Trophoblast cell (in vitro differentiated cells and primary cell): ENCODE data around the gene MMP21.

Experiments
- DNase-seq, 2 donors: peaks; one replicate each; pipeline ENCODE4 v3.0.0-alpha.2; 2016
- H2AFZ ChIP-seq: 2 replicates; pipeline ENCODE4 v1.6.1; 2013; ENCODE audit warnings: low read length, moderate library complexity, mild to moderate bottlenecking; ENCODE audit not compliant: insufficient read depth, poor library complexity
- H2AK5ac ChIP-seq: 2 replicates; pipeline ENCODE4 v1.6.1; 2013; ENCODE audit warnings: mild to moderate bottlenecking, low read length
- H2BK120ac ChIP-seq: 2 replicates; pipeline ENCODE4 v1.6.1; 2013; ENCODE audit warnings: low read length, mild to moderate bottlenecking, moderate library complexity; ENCODE audit not compliant: insufficient read depth, poor library complexity
- H2BK12ac ChIP-seq: 2 replicates; pipeline ENCODE4 v1.6.1; 2013; ENCODE audit warnings: mild to moderate bottlenecking, low read length, moderate library complexity
- H2BK5ac ChIP-seq: 2 replicates; pipeline ENCODE4 v1.6.1; 2013; ENCODE audit warnings: low read length, low read depth, moderate library complexity, mild to moderate bottlenecking; ENCODE audit not compliant: poor library complexity
- H3K14ac ChIP-seq: 2 replicates; pipeline ENCODE4 v1.6.1; 2013; ENCODE audit warnings: mild to moderate bottlenecking, low read length
- H3K18ac ChIP-seq: 2 replicates; pipeline ENCODE4 v1.6.1; 2013; ENCODE audit warnings: mild to moderate bottlenecking, low read length
- H3K23ac ChIP-seq: 2 replicates; pipeline ENCODE4 v1.6.1; 2013; ENCODE audit warnings: low read length
- H3K27ac ChIP-seq: 2 replicates; pipeline ENCODE4 v1.5.1; 2013; ENCODE audit warnings: low read depth, mild to moderate bottlenecking, inconsistent platforms, low read length, moderate library complexity
- H3K27me3 ChIP-seq: 2 replicates; pipeline ENCODE4 v1.6.1; 2013; ENCODE audit warnings: inconsistent platforms, mild to moderate bottlenecking, low read length, moderate library complexity; ENCODE audit not compliant: insufficient read depth
- H3K36me3 ChIP-seq, 2 experiments: 1 replicate in 1 of 2; 2 replicates in 1 of 2; pipeline ENCODE4 v1.6.1; 2013; ENCODE audit warnings: low read length in 2 of 2, mild to moderate bottlenecking in 2 of 2, moderate library complexity in 1 of 2; ENCODE audit not compliant: insufficient read depth in 2 of 2, control insufficient read depth in 1 of 2
- H3K4ac ChIP-seq: 2 replicates; pipeline ENCODE4 v1.6.1; 2013; ENCODE audit warnings: low read depth, mild to moderate bottlenecking, low read length, moderate library complexity
- H3K4me1 ChIP-seq, 2 experiments: 1 replicate in 1 of 2; 2 replicates in 1 of 2; pipeline ENCODE4 v1.6.1; 2013; ENCODE audit warnings: low read length in 2 of 2, mild to moderate bottlenecking in 2 of 2, moderate library complexity in 1 of 2; ENCODE audit not compliant: insufficient read depth in 2 of 2, control insufficient read depth in 1 of 2
- H3K4me2 ChIP-seq: 2 replicates; pipeline ENCODE4 v1.6.1; 2013; ENCODE audit warnings: inconsistent platforms, mild to moderate bottlenecking, low read length, moderate library complexity
- H3K4me3 ChIP-seq: 2 replicates; pipeline ENCODE4 v1.5.1; 2013; ENCODE audit warnings: mild to moderate bottlenecking, low read depth, low read length, inconsistent platforms
- H3K79me1 ChIP-seq: one replicate; pipeline ENCODE4 v1.6.1; 2013; ENCODE audit warnings: low read length
- H3K79me2 ChIP-seq: 2 replicates; pipeline ENCODE4 v1.6.1; 2013; ENCODE audit warnings: low read length, mild to moderate bottlenecking; ENCODE audit not compliant: control insufficient read depth, insufficient read depth, poor library complexity
- H3K9ac ChIP-seq: 2 replicates; pipeline ENCODE4 v1.6.1; 2013; ENCODE audit warnings: mild to moderate bottlenecking, low read length
- H3K9me3 ChIP-seq: 2 replicates; pipeline ENCODE4 v1.6.1; 2013; ENCODE audit warnings: low read depth, mild to moderate bottlenecking, control low read depth, inconsistent platforms, low read length; ENCODE audit not compliant: insufficient read depth
- H4K12ac ChIP-seq: 2 replicates; pipeline ENCODE4 v1.6.1; 2013; ENCODE audit warnings: low read depth, mild to moderate bottlenecking, low read length, moderate library complexity
- H4K8ac ChIP-seq: 2 replicates; pipeline ENCODE4 v1.6.1; 2013; ENCODE audit warnings: low read depth, mild to moderate bottlenecking, low read length, moderate library complexity
- H4K91ac ChIP-seq: one replicate; pipeline ENCODE4 v1.6.1; 2013; ENCODE audit warnings: low read depth, mild to moderate bottlenecking, low read length, moderate library complexity
- WGBS: extraction: QIAGEN DNeasy Blood & Tissue Kit; methylation state at CpG from one replicate; pipeline ENCODE4 v1.1.7; 2013; ENCODE audit warnings: missing lambda C conversion rate; ENCODE audit not compliant: insufficient read length, insufficient coverage; ENCODE audit errors: extremely low coverage; 5-methylcytosine and 5-hydroxymethylcytosine counted together

Gene MMP21

DNA sequence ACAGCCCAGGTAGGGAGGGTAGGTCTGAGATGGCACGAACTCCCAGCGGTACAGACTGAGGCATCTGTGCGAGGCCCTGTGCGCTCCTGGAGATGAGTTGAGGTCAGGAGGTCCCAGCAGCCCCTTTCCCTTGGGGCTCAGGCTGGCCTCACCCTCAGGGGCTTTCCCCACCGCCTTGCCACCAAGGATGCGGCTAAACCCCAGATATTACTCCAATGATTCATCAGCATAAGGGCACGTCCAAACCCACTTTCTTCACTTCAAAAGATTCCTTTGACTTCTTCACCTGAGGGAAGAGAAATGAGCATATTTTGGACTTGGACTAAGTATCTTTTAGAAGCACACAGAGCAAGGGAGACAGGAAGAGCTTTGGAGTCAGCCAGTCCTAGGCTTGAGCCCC, 27.1 kb upstream of the MMP21 start:
- Histone ChIP-seq H3K27me3 (no peaks in the 10 kb centered on the region), H3K27ac (no peak overlapping the region), H3K36me3 (peaks cover 11 to 16% of the 10 kb centered on the region in 2 experiments), H4K8ac (no peak overlapping the region), H3K18ac (no peak overlapping the region), H3K4me1 (no peaks in the 10 kb centered on the region), H3K14ac (no peak overlapping the region), H2AK5ac (no peak overlapping the region), H2BK5ac (no peak overlapping the region), H4K12ac (no peak overlapping the region), H3K4me3 (no peak overlapping the region), H3K79me2 (no peaks in the 10 kb centered on the region), H4K91ac (no peak overlapping the region), H3K9me3 (no peaks in the 10 kb centered on the region), H3K9ac (no peak overlapping the region), H3K23ac (no peak overlapping the region), H3K79me1 (no peaks in the 10 kb centered on the region), H2BK12ac (no peak overlapping the region), H2AFZ (no peak overlapping the region), H3K4me2 (no peak overlapping the region), H3K4ac (no peak overlapping the region), H2BK120ac (no peak overlapping the region)
- no CpG with 5 or more reads among the region's 7 CpGs for WGBS
- peak; percentile 5 to 6 for DNase-seq

DNA sequence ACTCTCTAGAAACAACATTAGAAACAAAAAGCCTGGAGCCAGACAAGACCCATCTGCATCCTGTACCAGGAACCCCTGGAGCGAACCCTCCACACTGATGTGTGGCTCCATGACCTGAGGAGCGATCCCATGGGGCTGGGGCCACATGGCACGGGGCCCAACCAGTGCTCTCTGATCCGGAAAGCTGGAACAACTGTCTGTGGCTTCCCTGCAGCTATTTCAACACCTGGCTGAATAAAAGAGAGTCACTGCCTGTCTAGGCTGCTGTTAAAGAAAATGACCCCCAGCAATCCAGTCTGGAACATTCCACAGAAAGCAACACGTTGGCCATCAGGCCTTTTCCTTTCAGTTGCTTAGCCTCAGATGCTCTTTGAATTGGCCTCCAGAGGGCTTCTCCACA, 26.5 kb upstream of the MMP21 start:
- H2AFZ ChIP-seq: no peak overlapping the region
- H3K79me2 ChIP-seq: no peaks in the 10 kb centered on the region
- H2BK12ac ChIP-seq: no peak overlapping the region
- no peaks in the 10 kb centered on the region for H3K79me1 ChIP-seq
- no peak overlapping the region for H3K27ac ChIP-seq
- no peak overlapping the region for H4K8ac ChIP-seq
- no peaks in the 10 kb centered on the region for H3K9me3 ChIP-seq
- no peak overlapping the region for H3K23ac ChIP-seq
- H3K27me3 ChIP-seq: no peaks in the 10 kb centered on the region
- H2AK5ac ChIP-seq: no peak overlapping the region
- no peak for DNase-seq
- no peak overlapping the region for H2BK120ac ChIP-seq
- no peak overlapping the region for H2BK5ac ChIP-seq
- H3K36me3 ChIP-seq: peaks cover 11 to 19% of the 10 kb centered on the region in 2 experiments
- no peak overlapping the region for H4K12ac ChIP-seq
- no peak overlapping the region for H3K18ac ChIP-seq
- no peak overlapping the region for H3K4me3 ChIP-seq
- H3K9ac ChIP-seq: no peak overlapping the region
- H3K14ac ChIP-seq: no peak overlapping the region
- no peaks in the 10 kb centered on the region for H3K4me1 ChIP-seq
- no peak overlapping the region for H4K91ac ChIP-seq
- no peak overlapping the region for H3K4ac ChIP-seq
- WGBS: no CpG with 5 or more reads among the region's 5 CpGs
- no peak overlapping the region for H3K4me2 ChIP-seq

DNA sequence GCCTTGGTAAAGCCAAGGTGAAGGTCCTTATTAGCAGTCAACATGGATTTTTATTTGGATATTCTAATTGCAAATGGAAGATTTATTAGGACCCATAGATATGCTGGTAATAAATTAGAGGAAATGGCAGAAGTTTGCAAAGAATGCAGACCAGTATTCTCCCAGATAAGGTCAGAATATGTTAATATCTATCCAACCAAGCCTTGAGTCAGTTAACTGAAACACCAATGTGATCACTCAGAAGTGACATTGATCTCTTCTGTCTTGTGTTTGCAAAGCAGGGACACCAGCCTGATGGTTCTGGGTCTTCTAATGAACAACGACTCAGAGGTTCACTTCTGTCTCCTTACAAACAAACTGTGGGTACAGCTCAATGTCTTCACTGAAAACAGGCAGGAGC, 26.0 kb upstream of the MMP21 start:
- Histone ChIP-seq H2AFZ (no peak overlapping the region), H3K27ac (no peak overlapping the region), H3K4ac (no peak overlapping the region), H3K23ac (no peak overlapping the region), H3K4me1 (no peaks in the 10 kb centered on the region), H2BK5ac (no peak overlapping the region), H4K12ac (no peak overlapping the region), H4K8ac (no peak overlapping the region), H3K9ac (no peak overlapping the region), H3K36me3 (peaks cover 11 to 15% of the 10 kb centered on the region in 2 experiments), H3K27me3 (no peaks in the 10 kb centered on the region), H3K79me2 (no peaks in the 10 kb centered on the region), H3K4me3 (no peak overlapping the region), H3K79me1 (no peaks in the 10 kb centered on the region), H3K14ac (no peak overlapping the region), H3K4me2 (no peak overlapping the region), H2BK120ac (no peak overlapping the region), H3K9me3 (no peaks in the 10 kb centered on the region), H2AK5ac (no peak overlapping the region), H2BK12ac (no peak overlapping the region), H3K18ac (no peak overlapping the region), H4K91ac (no peak overlapping the region)
- no peak for DNase-seq
- WGBS: no CpG with 5 or more reads among the region's 1 CpG

DNA sequence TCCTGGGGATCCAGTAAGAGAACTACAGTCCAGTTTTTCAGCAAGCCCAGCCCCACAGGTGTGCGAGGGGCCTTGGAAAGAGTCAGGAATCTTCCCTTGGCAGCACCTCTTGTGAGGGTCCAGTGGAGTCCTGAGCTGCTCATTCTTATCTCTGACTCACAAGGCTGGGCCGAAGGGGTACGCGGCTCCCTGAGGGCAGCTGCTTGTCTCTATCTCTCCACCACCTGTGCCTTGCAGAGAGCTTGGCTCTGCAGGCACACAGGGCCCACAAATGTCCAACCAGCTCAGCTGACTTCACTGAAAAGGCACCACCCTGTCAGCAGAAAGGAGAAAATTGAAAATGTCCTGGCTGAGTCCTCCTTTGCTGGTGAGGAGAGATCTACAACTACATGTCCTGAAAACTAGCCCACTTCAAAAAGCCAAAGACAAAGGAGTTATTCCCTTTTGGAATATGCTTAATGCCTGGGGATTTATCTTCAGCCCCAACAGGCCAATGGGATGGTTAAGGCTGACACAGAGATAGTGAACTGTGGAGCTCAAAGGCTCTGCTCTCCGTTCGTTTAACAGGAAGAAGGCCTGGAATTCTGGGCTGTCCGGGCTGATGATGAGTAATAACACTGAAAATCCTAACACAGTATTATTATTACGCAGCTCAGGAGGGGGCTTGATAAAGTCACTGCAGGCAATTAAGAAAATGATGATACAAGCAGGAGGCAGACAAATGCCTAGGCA, 24.0 kb upstream of the MMP21 start:
- Histone ChIP-seq H3K23ac (no peak overlapping the region), H2AFZ (no peak overlapping the region), H3K36me3 (peaks cover 4 to 9% of the 10 kb centered on the region in 2 experiments), H3K79me2 (no peaks in the 10 kb centered on the region), H2BK12ac (no peak overlapping the region), H3K9me3 (no peaks in the 10 kb centered on the region), H3K14ac (no peak overlapping the region), H3K27ac (no peak overlapping the region), H4K91ac (no peak overlapping the region), H4K8ac (no peak overlapping the region), H3K4me1 (no peaks in the 10 kb centered on the region), H3K4ac (no peak overlapping the region), H3K9ac (no peak overlapping the region), H3K4me3 (no peak overlapping the region), H2AK5ac (no peak overlapping the region), H3K18ac (no peak overlapping the region), H3K4me2 (no peak overlapping the region), H4K12ac (no peak overlapping the region), H2BK5ac (no peak overlapping the region), H2BK120ac (no peak overlapping the region), H3K79me1 (no peaks in the 10 kb centered on the region), H3K27me3 (no peaks in the 10 kb centered on the region)
- no CpG with 5 or more reads among the region's 8 CpGs for WGBS
- no peak for DNase-seq
